ENCODE measurements around the gene TDRD5. TPM values are rescaled to one million over a fixed set of nuclear protein-coding genes. Genes with fewer than 3 reads are reported as not detected.

TDRD5 gene
- polyA plus RNA-seq, 1 donor from 2014 or later = not detected

DNA sequence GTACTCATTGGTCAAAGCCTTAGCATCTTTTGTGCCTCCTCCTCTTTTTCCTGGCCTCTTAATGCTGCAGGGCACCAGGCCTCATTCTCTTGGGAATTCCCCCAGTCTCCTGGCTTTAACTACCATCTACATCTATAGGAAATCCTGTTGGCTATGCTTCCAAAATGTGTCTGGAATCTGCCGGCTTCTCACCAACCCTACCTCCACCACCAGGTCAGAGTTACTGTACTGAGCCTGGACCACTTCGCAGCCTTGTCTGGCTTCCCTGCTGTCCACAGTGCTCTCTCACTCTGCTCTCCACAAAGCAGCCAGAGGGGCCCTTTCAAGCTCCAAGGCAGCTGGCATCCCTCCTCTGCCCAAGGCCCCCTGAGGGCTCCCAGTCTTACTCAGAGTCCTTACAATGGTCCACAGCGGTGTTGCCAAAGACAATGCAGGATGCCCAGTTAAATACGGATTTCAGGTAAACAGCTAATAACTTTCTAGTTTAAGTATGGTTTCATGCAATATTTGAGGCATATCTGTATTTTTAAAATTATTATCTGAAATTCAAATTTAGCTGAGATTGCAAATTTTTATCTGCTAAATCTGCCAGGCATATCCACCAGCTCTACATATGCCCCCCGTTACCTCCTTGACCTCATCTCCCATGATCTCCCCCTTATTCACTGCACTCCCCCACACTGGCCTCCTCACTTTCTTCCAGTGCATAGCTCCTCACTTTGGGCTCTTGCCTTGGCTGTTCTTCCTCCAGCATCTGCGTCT lies 117.0 kb downstream of the TDRD5 start:
- Histone ChIP-seq H3K27ac (ENCODE audit: low read length) (no peak overlapping the region), H3K36me3 (ENCODE audit: insufficient read depth, low read length) (no peaks in the 10 kb centered on the region), H4K20me1 (ENCODE audit: insufficient read depth) (no peaks in the 10 kb centered on the region), H3F3A (ENCODE audit: insufficient read depth, low read length, poor library complexity, severe bottlenecking) (no peaks in the 10 kb centered on the region), H3K9me3 (ENCODE audit: low read length) (no peaks in the 10 kb centered on the region), H3K27me3 (ENCODE audit: insufficient read depth, low read depth, low read length) (no peaks in the 10 kb centered on the region), H3K9ac (ENCODE audit: low read length) (no peak overlapping the region), H3K9me2 (ENCODE audit: insufficient read depth, low read length) (no peaks in the 10 kb centered on the region), H3K4me2 (ENCODE audit: low read length) (no peak overlapping the region), H3K4me3 (ENCODE audit: low read length) (no peak overlapping the region), H2AFZ (ENCODE audit: low read depth, low read length) (no peak overlapping the region), H3K79me2 (replicated peaks; ENCODE audit: insufficient read depth, low read length) (no peaks in the 10 kb centered on the region)
- TF ChIP-seq, protein P1, sequence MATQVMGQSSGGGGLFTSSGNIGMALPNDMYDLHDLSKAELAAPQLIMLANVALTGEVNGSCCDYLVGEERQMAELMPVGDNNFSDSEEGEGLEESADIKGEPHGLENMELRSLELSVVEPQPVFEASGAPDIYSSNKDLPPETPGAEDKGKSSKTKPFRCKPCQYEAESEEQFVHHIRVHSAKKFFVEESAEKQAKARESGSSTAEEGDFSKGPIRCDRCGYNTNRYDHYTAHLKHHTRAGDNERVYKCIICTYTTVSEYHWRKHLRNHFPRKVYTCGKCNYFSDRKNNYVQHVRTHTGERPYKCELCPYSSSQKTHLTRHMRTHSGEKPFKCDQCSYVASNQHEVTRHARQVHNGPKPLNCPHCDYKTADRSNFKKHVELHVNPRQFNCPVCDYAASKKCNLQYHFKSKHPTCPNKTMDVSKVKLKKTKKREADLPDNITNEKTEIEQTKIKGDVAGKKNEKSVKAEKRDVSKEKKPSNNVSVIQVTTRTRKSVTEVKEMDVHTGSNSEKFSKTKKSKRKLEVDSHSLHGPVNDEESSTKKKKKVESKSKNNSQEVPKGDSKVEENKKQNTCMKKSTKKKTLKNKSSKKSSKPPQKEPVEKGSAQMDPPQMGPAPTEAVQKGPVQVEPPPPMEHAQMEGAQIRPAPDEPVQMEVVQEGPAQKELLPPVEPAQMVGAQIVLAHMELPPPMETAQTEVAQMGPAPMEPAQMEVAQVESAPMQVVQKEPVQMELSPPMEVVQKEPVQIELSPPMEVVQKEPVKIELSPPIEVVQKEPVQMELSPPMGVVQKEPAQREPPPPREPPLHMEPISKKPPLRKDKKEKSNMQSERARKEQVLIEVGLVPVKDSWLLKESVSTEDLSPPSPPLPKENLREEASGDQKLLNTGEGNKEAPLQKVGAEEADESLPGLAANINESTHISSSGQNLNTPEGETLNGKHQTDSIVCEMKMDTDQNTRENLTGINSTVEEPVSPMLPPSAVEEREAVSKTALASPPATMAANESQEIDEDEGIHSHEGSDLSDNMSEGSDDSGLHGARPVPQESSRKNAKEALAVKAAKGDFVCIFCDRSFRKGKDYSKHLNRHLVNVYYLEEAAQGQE (IDR thresholded peaks at IDR 0.05; ENCODE audit: borderline replicate concordance) = no peak
- TF ChIP-seq RAD21 (conservative IDR thresholded peaks at IDR 0.05) (no peak), EP300 (conservative IDR thresholded peaks at IDR 0.05; ENCODE audit: poor library complexity, severe bottlenecking) (no peak), POLR2AphosphoS5 (IDR thresholded peaks at IDR 0.05) (no peak)
- TF ChIP-seq, protein P2, sequence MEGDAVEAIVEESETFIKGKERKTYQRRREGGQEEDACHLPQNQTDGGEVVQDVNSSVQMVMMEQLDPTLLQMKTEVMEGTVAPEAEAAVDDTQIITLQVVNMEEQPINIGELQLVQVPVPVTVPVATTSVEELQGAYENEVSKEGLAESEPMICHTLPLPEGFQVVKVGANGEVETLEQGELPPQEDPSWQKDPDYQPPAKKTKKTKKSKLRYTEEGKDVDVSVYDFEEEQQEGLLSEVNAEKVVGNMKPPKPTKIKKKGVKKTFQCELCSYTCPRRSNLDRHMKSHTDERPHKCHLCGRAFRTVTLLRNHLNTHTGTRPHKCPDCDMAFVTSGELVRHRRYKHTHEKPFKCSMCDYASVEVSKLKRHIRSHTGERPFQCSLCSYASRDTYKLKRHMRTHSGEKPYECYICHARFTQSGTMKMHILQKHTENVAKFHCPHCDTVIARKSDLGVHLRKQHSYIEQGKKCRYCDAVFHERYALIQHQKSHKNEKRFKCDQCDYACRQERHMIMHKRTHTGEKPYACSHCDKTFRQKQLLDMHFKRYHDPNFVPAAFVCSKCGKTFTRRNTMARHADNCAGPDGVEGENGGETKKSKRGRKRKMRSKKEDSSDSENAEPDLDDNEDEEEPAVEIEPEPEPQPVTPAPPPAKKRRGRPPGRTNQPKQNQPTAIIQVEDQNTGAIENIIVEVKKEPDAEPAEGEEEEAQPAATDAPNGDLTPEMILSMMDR (IDR thresholded peaks at IDR 0.05; ENCODE audit: poor library complexity, severe bottlenecking) = no peak

DNA sequence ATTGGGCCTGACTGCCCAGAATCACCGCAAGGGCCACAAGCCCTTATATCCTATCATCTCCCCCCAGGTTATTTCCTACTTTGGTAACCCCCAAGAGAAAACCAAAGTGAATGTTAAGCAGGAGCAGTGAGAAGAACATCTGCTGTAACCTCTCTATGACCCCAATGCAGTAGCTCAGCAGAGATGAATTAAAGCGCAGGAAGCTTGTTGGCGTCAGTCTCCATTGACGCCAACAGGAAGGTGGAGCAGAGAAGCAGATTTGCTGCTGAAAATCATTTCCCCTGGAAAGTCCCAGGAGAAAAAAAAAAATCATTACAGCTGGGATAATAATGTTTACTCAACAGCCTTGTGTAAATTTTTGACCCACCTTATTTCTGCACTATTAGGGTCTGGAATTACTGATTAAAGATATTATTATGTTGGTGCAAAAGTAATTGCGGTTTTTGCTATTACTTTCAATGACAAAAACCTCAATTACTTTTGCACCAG lies 118.3 kb downstream of the TDRD5 start:
- no peaks in the 10 kb centered on the region for H3K9me2 ChIP-seq (ENCODE audit: insufficient read depth, low read length)
- peak overlapping the region; percentile 0 for H2AFZ ChIP-seq (ENCODE audit: low read depth, low read length)
- no peaks in the 10 kb centered on the region for H3K27me3 ChIP-seq (ENCODE audit: insufficient read depth, low read depth, low read length)
- H3K4me2 ChIP-seq (ENCODE audit: low read length) = no peak overlapping the region
- no peak for TF ChIP-seq RAD21 (conservative IDR thresholded peaks at IDR 0.05)
- no peak for TF ChIP-seq EZH2 (IDR thresholded peaks at IDR 0.05; ENCODE audit: borderline replicate concordance, insufficient read depth, low read length, poor library complexity, severe bottlenecking)
- no peak for TF ChIP-seq MXI1 (conservative IDR thresholded peaks at IDR 0.05; ENCODE audit: poor library complexity, severe bottlenecking)
- TF ChIP-seq POLR2AphosphoS5 (IDR thresholded peaks at IDR 0.05) = no peak
- no peak overlapping the region for H3K4me3 ChIP-seq (ENCODE audit: low read length)
- no peaks in the 10 kb centered on the region for H3K36me3 ChIP-seq (ENCODE audit: insufficient read depth, low read length)
- peaks cover 2% of the 10 kb centered on the region for H3K9me3 ChIP-seq (ENCODE audit: low read length)
- no peak overlapping the region for H3K27ac ChIP-seq (ENCODE audit: low read length)
- no peak overlapping the region for H3K9ac ChIP-seq (ENCODE audit: low read length)
- H3F3A ChIP-seq (ENCODE audit: insufficient read depth, low read length, poor library complexity, severe bottlenecking) = no peaks in the 10 kb centered on the region
- no peaks in the 10 kb centered on the region for H4K20me1 ChIP-seq (ENCODE audit: insufficient read depth)
- H3K79me2 ChIP-seq (replicated peaks; ENCODE audit: insufficient read depth, low read length) = no peaks in the 10 kb centered on the region

DNA sequence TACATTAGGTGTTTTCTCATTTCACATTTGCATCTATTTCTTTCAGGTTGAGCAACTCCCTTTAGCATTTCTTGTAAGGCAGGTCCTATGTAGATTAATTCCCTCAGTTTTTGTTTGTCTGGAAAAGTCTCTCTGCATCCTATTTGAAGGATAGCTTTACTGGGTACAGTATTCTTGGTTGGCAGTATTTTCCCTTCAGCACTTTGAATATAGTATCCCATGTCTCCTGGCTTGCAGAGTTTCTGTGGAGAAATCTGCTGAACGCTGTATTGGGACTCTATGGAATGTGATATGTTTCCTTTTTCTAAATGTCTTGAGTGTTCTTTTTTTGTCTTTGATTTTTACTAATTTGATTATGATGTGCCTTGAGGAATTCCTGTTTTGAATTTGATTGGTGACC lies 122.5 kb downstream of the TDRD5 start:
- Histone ChIP-seq H3K4me2 (ENCODE audit: low read length) (no peak overlapping the region), H3K9me2 (ENCODE audit: insufficient read depth, low read length) (no peaks in the 10 kb centered on the region), H3K9ac (ENCODE audit: low read length) (no peak overlapping the region), H3K9me3 (ENCODE audit: low read length) (peaks cover 14% of the 10 kb centered on the region), H4K20me1 (ENCODE audit: insufficient read depth) (no peaks in the 10 kb centered on the region), H3K4me3 (ENCODE audit: low read length) (no peak overlapping the region), H3K79me2 (replicated peaks; ENCODE audit: insufficient read depth, low read length) (no peaks in the 10 kb centered on the region), H3K36me3 (ENCODE audit: insufficient read depth, low read length) (no peaks in the 10 kb centered on the region), H3K27ac (ENCODE audit: low read length) (no peak overlapping the region), H3K27me3 (ENCODE audit: insufficient read depth, low read depth, low read length) (no peaks in the 10 kb centered on the region), H2AFZ (ENCODE audit: low read depth, low read length) (no peak overlapping the region), H3F3A (ENCODE audit: insufficient read depth, low read length, poor library complexity, severe bottlenecking) (no peaks in the 10 kb centered on the region)
- TF ChIP-seq, protein P1 (IDR thresholded peaks at IDR 0.05; ENCODE audit: borderline replicate concordance) = no peak
- TF ChIP-seq POLR2AphosphoS5 (IDR thresholded peaks at IDR 0.05) (no peak), RAD21 (conservative IDR thresholded peaks at IDR 0.05) (no peak), MXI1 (conservative IDR thresholded peaks at IDR 0.05; ENCODE audit: poor library complexity, severe bottlenecking) (no peak), EZH2 (IDR thresholded peaks at IDR 0.05; ENCODE audit: borderline replicate concordance, insufficient read depth, low read length, poor library complexity, severe bottlenecking) (no peak), EP300 (conservative IDR thresholded peaks at IDR 0.05; ENCODE audit: poor library complexity, severe bottlenecking) (no peak), SMC3 (conservative IDR thresholded peaks at IDR 0.05; ENCODE audit: poor library complexity) (no peak)
- TF ChIP-seq, protein P2 (IDR thresholded peaks at IDR 0.05; ENCODE audit: poor library complexity, severe bottlenecking) = no peak
